ENCODE data around the gene SUCLG2.

DNA sequence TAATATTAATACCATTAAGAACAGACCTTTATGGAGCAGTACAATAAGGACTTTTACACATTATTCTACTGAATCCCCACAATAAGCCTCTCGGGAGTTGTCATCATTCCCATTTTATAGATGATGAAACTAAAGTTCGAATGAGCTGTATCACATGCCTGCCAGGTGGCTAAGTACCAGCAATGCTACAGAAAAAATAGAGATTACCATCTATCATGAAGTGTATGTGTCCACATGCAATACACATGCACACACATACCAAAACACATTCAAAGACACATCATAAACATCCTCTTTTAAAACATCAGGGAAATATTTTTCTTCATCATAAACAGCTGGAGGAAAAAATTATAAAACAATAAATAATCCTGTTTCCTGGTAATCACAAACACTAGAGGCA lies 136.6 kb downstream of the SUCLG2 start:
- no peak for TF ChIP-seq CTCF (IDR thresholded peaks at IDR 0.05)
- no peak for TF ChIP-seq EZH2phosphoT487 (IDR thresholded peaks at IDR 0.05)
- no peak for TF ChIP-seq EZH2 (IDR thresholded peaks at IDR 0.05)
